ENCODE results near the gene SLIT3. TPM values are rescaled to one million over a fixed set of nuclear protein-coding genes. Genes with fewer than 3 reads are reported as not detected.
A peak's percentile ranks its signal among the peaks of the same experiment; 100 is the strongest.

SLIT3 gene
- 52.8 TPM for total RNA-seq

DNA sequence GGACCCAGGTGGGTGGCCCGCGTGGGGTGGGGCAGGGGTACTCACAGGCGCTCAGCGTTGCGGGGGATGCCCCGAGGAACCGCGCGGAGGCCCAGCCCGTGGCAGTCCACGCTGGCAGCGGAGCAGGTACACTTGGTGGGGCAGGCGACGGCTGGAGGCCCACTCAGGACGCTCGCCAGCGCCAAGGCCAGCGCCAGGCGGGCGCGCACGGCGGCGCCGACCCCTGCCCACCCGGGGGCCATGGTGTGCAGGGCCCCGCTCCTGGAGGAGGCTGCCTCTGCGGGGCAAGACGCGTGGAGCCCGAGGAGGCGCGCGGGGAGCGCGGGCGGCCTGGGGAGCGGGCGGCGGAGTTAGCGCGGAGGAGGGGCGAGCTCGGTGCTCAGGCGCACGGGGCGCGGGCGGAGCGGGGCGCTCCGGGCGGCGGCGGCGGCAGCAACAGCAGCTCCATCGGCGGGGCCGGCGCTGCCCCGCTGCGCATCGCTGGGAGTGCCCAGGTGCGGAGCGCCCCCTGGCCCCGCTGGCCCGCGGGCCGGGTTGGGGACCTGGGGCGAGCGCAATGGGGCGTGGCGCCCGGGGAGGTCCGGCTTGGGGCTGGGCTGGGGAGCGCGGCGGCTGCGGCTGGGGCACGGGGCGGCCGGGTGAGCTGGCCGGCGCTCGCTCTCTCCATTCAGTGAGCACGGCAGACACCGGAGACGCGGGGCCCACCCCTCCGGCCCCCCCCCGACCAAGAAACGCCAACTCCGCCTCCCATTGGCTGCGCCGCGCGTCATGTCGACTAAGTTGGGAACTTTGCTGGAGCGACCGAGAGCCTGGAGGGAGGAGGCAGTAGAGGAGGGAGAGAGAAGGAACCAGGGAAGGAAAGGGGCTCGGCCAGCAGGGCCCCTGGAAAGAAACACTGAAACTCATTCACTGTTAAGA is at the start of gene SLIT3:
Gene SLIT3, minus strand, starts transcription at position 672 of the 918 bp plus-strand sequence. Its CDS starts 430 bp downstream, at position 242.
- Histone ChIP-seq H3K9me3 (no peaks in the 10 kb centered on the region), H3K4me1 (peaks cover 37% of the 10 kb centered on the region), H3K4me3 (peak within 1 kb of the TSS; percentile 56 to 70), H3K27ac (peak within 1 kb of the TSS; percentile 73), H3K27me3 (no peaks in the 10 kb centered on the region), H3K36me3 (no peaks in the 10 kb centered on the region)
- intact Hi-C loops (cut with DNase I): loop anchor here (5.0 kb wide), 1 partner anchor 313 kb away; no protein-coding TSS in a partner anchor
- no peak for DNase-seq (ENCODE audit: extremely low spot score in 2 of 2)
- TF ChIP-seq POLR2AphosphoS5 (IDR thresholded peaks at IDR 0.05; ENCODE audit: insufficient read depth in 1 of 2, low read depth in 1 of 2) (peak in 1 of 2 donors; percentile 43), POLR2A (IDR thresholded peaks at IDR 0.05) (no peak)
- TF ChIP-seq, protein P1, sequence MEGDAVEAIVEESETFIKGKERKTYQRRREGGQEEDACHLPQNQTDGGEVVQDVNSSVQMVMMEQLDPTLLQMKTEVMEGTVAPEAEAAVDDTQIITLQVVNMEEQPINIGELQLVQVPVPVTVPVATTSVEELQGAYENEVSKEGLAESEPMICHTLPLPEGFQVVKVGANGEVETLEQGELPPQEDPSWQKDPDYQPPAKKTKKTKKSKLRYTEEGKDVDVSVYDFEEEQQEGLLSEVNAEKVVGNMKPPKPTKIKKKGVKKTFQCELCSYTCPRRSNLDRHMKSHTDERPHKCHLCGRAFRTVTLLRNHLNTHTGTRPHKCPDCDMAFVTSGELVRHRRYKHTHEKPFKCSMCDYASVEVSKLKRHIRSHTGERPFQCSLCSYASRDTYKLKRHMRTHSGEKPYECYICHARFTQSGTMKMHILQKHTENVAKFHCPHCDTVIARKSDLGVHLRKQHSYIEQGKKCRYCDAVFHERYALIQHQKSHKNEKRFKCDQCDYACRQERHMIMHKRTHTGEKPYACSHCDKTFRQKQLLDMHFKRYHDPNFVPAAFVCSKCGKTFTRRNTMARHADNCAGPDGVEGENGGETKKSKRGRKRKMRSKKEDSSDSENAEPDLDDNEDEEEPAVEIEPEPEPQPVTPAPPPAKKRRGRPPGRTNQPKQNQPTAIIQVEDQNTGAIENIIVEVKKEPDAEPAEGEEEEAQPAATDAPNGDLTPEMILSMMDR (IDR thresholded peaks at IDR 0.05): no peak

DNA sequence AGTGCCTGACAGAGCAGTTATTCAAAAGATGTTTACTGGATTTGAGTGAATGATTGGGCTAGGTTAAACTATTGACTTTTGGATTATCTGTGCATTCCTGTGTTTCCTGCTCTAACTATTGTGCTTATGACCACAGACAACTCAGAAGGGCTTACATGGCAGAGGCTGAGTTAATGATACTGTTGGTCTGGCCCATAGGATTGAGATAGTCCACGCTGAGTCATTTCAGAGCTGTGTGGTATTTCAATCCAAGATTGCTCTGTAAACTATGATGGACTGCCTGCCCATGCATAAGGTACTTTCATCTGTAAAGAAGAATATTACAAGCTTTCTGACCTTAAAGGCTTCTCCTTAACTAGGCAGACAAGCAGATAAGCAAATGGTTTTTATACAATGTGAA is 49.1 kb upstream of the SLIT3 start:
- no peak overlapping the region for H3K27ac ChIP-seq
- TF ChIP-seq POLR2A (IDR thresholded peaks at IDR 0.05) (no peak), POLR2AphosphoS5 (IDR thresholded peaks at IDR 0.05; ENCODE audit: insufficient read depth in 1 of 2, low read depth in 1 of 2) (no peak)
- TF ChIP-seq, protein P1 (IDR thresholded peaks at IDR 0.05): no peak
- H3K27me3 ChIP-seq: no peaks in the 10 kb centered on the region
- H3K36me3 ChIP-seq: no peaks in the 10 kb centered on the region
- DNase-seq (ENCODE audit: extremely low spot score in 2 of 2): no peak
- no peak overlapping the region for H3K4me3 ChIP-seq
- peaks cover 15% of the 10 kb centered on the region for H3K4me1 ChIP-seq
- no peaks in the 10 kb centered on the region for H3K9me3 ChIP-seq
- intact Hi-C loops (cut with DNase I): no loop called here

DNA sequence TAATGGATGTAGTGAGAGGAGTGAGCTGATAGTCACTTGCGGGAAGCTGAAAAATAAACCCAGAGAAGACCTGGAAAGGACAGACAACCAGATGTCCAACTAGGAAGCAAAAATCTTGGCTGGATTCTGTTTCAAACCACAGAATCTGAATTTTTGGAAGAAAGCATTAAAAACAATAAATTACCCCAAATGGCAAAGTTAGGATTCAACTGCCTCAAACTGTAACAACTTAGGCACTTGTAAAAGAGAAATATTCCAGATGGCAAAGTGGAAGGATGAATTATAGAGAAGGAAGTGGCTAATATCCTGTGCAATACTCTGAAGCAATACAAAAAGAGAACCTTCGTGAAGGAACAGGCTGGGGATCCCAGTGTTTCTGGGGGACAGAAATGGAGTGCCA is 46.8 kb upstream of the SLIT3 start:
- TF ChIP-seq, protein P1 (IDR thresholded peaks at IDR 0.05): no peak
- TF ChIP-seq POLR2AphosphoS5 (IDR thresholded peaks at IDR 0.05; ENCODE audit: insufficient read depth in 1 of 2, low read depth in 1 of 2) (no peak), POLR2A (IDR thresholded peaks at IDR 0.05) (no peak)
- Histone ChIP-seq H3K36me3 (no peaks in the 10 kb centered on the region), H3K4me3 (no peak overlapping the region), H3K9me3 (no peaks in the 10 kb centered on the region), H3K4me1 (peaks cover 15% of the 10 kb centered on the region), H3K27me3 (no peaks in the 10 kb centered on the region), H3K27ac (peak overlapping the region; percentile 33)
- intact Hi-C loops (cut with DNase I): no loop called here
- no peak for DNase-seq (ENCODE audit: extremely low spot score in 2 of 2)

DNA sequence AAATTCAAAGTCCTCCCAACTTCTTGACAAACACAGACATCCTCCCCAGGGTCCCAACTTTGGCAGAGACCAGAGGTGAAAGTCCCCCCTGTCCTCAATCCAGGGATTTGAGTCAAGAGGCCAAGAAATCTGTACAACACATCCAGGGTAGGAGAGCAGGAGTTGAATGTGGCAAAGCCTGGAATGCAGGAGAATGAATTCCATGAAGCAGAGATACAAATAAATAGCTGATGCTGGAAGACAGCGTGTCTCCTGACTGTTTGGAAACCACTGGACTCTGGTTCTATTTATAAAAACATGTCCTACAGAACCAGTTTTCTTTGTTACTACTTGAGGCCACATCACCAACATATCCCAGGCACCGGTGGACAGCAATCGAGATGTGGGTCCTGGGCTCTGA is 43.7 kb upstream of the SLIT3 start:
- no peaks in the 10 kb centered on the region for H3K9me3 ChIP-seq
- H3K27me3 ChIP-seq: no peaks in the 10 kb centered on the region
- H3K27ac ChIP-seq: no peak overlapping the region
- H3K4me1 ChIP-seq: no peaks in the 10 kb centered on the region
- intact Hi-C loops (cut with DNase I): no loop called here
- H3K36me3 ChIP-seq: no peaks in the 10 kb centered on the region
- no peak for TF ChIP-seq POLR2AphosphoS5 (IDR thresholded peaks at IDR 0.05; ENCODE audit: insufficient read depth in 1 of 2, low read depth in 1 of 2)
- TF ChIP-seq, protein P1 (IDR thresholded peaks at IDR 0.05): no peak
- no peak for TF ChIP-seq POLR2A (IDR thresholded peaks at IDR 0.05)
- H3K4me3 ChIP-seq: no peak overlapping the region
- DNase-seq (ENCODE audit: extremely low spot score in 2 of 2): no peak

DNA sequence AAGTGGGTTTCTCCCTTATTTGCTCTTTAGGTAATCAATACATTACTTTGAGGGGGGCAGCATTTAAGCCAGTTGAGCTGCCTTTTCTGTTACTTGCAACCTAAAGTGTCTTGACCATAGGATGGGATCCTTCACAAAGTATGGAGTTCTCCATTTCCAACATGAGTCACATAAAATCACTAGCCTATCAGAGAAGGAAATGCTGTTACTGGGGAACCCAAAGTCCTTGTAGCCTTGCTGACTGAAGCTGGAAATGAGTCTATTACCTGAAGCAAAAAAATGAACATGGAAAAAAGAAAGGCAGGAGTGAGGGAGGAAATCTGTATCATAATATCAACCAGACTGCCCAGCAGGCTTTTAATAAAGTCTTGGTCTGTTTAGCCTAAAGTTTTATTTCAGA is 42.8 kb upstream of the SLIT3 start:
- TF ChIP-seq POLR2A (IDR thresholded peaks at IDR 0.05): no peak
- TF ChIP-seq POLR2AphosphoS5 (IDR thresholded peaks at IDR 0.05; ENCODE audit: insufficient read depth in 1 of 2, low read depth in 1 of 2): no peak
- TF ChIP-seq, protein P1 (IDR thresholded peaks at IDR 0.05): no peak
- Histone ChIP-seq H3K4me1 (no peaks in the 10 kb centered on the region), H3K4me3 (no peak overlapping the region), H3K9me3 (no peaks in the 10 kb centered on the region), H3K36me3 (no peaks in the 10 kb centered on the region), H3K27ac (no peak overlapping the region), H3K27me3 (no peaks in the 10 kb centered on the region)
- intact Hi-C loops (cut with DNase I): no loop called here
- no peak for DNase-seq (ENCODE audit: extremely low spot score in 2 of 2)
